ENCODE measurements around the gene CLN6.
"Not testable (repeated sequence)": the region's sequence is repeated elsewhere in the genome, so short reads cannot be mapped to it uniquely, and the experiment has no call there.

Gene CLN6

GRCh38 chr15:68256675-68257450 lies 27.3 kb upstream of the CLN6 start:
- peak in 13 of 14 donors; percentile 59 to 94 (median 90) for DNase-seq

- DNase-seq: peak in 2 of 14 donors; percentile 30 to 56
Measured at GRCh38 chr15:68252925-68253534, 23.5 kb upstream of the CLN6 start.

- DNase-seq: no peak
Measured at GRCh38 chr15:68249058-68249713, 19.7 kb upstream of the CLN6 start.

GRCh38 chr15:68244235-68244634 lies 14.7 kb upstream of the CLN6 start:
- no peak for DNase-seq

GRCh38 chr15:68241088-68241935 lies 11.8 kb upstream of the CLN6 start:
- DNase-seq: no peak

- no peak for DNase-seq
Measured at GRCh38 chr15:68239025-68239424, 9.5 kb upstream of the CLN6 start.

GRCh38 chr15:68235022-68235421 lies 5.5 kb upstream of the CLN6 start:
- DNase-seq: no peak

GRCh38 chr15:68234520-68234919 lies 5.0 kb upstream of the CLN6 start:
- not testable (repeated sequence) for DNase-seq

GRCh38 chr15:68234060-68234459 lies 4.5 kb upstream of the CLN6 start:
- no peak for DNase-seq

- peak in 1 of 14 donors; percentile 30 for DNase-seq
Measured at GRCh38 chr15:68232937-68233336, 3.4 kb upstream of the CLN6 start.

GRCh38 chr15:68232449-68232848 lies 2.9 kb upstream of the CLN6 start:
- no peak for DNase-seq

- DNase-seq: no peak
Measured at GRCh38 chr15:68231102-68231818, 1.7 kb upstream of the CLN6 start.

GRCh38 chr15:68230157-68231100 lies 901 bp upstream of the CLN6 start:
- DNase-seq: peak in 2 of 14 donors; percentile 46 to 47

- DNase-seq: no peak
Measured at GRCh38 chr15:68228971-68229385, 550 bp downstream of the CLN6 start.

GRCh38 chr15:68228143-68228970 lies 1.2 kb downstream of the CLN6 start:
- no peak for DNase-seq

GRCh38 chr15:68227643-68228142 lies 1.8 kb downstream of the CLN6 start:
- no peak for DNase-seq

GRCh38 chr15:68225442-68225841 lies 4.1 kb downstream of the CLN6 start:
- not testable (repeated sequence) for DNase-seq

- DNase-seq: no peak
Measured at GRCh38 chr15:68224546-68225250, 4.8 kb downstream of the CLN6 start.

- no peak for DNase-seq
Measured at GRCh38 chr15:68224108-68224507, 5.4 kb downstream of the CLN6 start.

Measured in C1 segment of cervical spinal cord (tissue), 14 donors.